WTC11 (cell line): ENCODE results near the gene TMUB1. TPM values are rescaled to one million over a fixed set of nuclear protein-coding genes. Genes with fewer than 3 reads are reported as not detected.

Source experiments
- ATAC-seq: fragments of 200-7000 bp; cut with Tn5 transposase; 2 replicates; pipeline ENCODE4 v1.10.0; 2021; ENCODE audit warnings: mild to moderate bottlenecking, moderate library complexity
- CTCF ChIA-PET: fragments of 300-600 bp; sonication (Branson Sonifier 250); formaldehyde crosslinking; loops from one replicate; lab custom pipeline; 2021; ENCODE audit warnings: antibody characterized with exemption; lab: Charles Lee
- POLR2A ChIA-PET: fragments of 350-600 bp; sonication (Branson Sonifier 250); formaldehyde crosslinking; loops from one replicate; lab custom pipeline; 2021; ENCODE audit warnings: antibody characterized with exemption; lab: Charles Lee
- DNase-seq: peaks from one replicate; pipeline ENCODE4 v3.0.0; 2021; ENCODE audit warnings: low spot score
- H3K27ac Mint-ChIP-seq: 2 replicates; pipeline ENCODE4 v1.8.0; 2021; ENCODE audit warnings: mixed read lengths
- H3K27me3 Mint-ChIP-seq: 2 replicates; pipeline ENCODE4 v1.8.0; 2021; ENCODE audit warnings: low read depth, mild to moderate bottlenecking, moderate library complexity, mixed read lengths
- H3K36me3 Mint-ChIP-seq: 2 replicates; pipeline ENCODE4 v1.8.0; 2021; ENCODE audit warnings: mixed read lengths
- H3K4me1 Mint-ChIP-seq: 2 replicates; pipeline ENCODE4 v1.8.0; 2022; ENCODE audit warnings: mixed read lengths
- H3K4me3 Mint-ChIP-seq: 2 replicates; pipeline ENCODE4 v1.8.0; 2021; ENCODE audit warnings: mild to moderate bottlenecking, moderate library complexity, mixed read lengths
- H3K9me3 Mint-ChIP-seq: 2 replicates; pipeline ENCODE4 v1.8.0; 2021; ENCODE audit warnings: mixed read lengths
- AFF4 ChIP-seq: sonication (generic); formaldehyde crosslinking; IDR thresholded peaks from 2 replicates; pipeline ENCODE4 v1.8.1; 2023; ENCODE audit warnings: mild to moderate bottlenecking, missing genetic modification reagents, borderline replicate concordance
- ATF1 ChIP-seq: sonication (generic); formaldehyde crosslinking; IDR thresholded peaks from 2 replicates; pipeline ENCODE4 v1.8.1; 2023; ENCODE audit warnings: mild to moderate bottlenecking, moderate library complexity, missing genetic modification reagents
- ATF3 ChIP-seq: sonication (generic); formaldehyde crosslinking; conservative IDR thresholded peaks from 2 replicates; pipeline ENCODE4 v1.8.1; 2022; ENCODE audit warnings: mild to moderate bottlenecking, missing genetic modification reagents
- CREB1 ChIP-seq: sonication (generic); formaldehyde crosslinking; IDR thresholded peaks from 2 replicates; pipeline ENCODE4 v1.8.0; 2023; ENCODE audit warnings: mild to moderate bottlenecking, missing genetic modification reagents
- E2F5 ChIP-seq: sonication (generic); formaldehyde crosslinking; IDR thresholded peaks from 2 replicates; pipeline ENCODE4 v1.8.1; 2022; ENCODE audit warnings: mild to moderate bottlenecking, moderate library complexity, missing genetic modification reagents
- ELF4 ChIP-seq: sonication (generic); formaldehyde crosslinking; IDR thresholded peaks from 2 replicates; pipeline ENCODE4 v1.8.1; 2022; ENCODE audit warnings: low read depth, mild to moderate bottlenecking, moderate library complexity, missing genetic modification reagents
- EMX1 ChIP-seq: fragments of 250-450 bp; sonication (Bioruptor Pico); IDR thresholded peaks from 2 replicates; pipeline ENCODE4 v1.8.0; 2021; ENCODE audit warnings: mild to moderate bottlenecking
- ETV6 ChIP-seq: sonication (generic); formaldehyde crosslinking; IDR thresholded peaks from 2 replicates; pipeline ENCODE4 v1.8.1; 2022; ENCODE audit warnings: mild to moderate bottlenecking, missing genetic modification reagents
- FOXJ3 ChIP-seq: sonication (generic); formaldehyde crosslinking; IDR thresholded peaks from 2 replicates; pipeline ENCODE4 v1.9.0; 2021; ENCODE audit warnings: missing genetic modification reagents, mild to moderate bottlenecking, borderline replicate concordance
- IRF2 ChIP-seq: sonication (generic); formaldehyde crosslinking; IDR thresholded peaks from 2 replicates; pipeline ENCODE4 v1.8.0; 2022; ENCODE audit warnings: low read depth, missing genetic modification reagents, borderline replicate concordance
- MAX ChIP-seq: sonication (generic); formaldehyde crosslinking; IDR thresholded peaks from 2 replicates; pipeline ENCODE4 v1.8.0; 2022; ENCODE audit warnings: mild to moderate bottlenecking, missing genetic modification reagents
- MXD4 ChIP-seq: fragments of 250-450 bp; sonication (Bioruptor Pico); IDR thresholded peaks from 2 replicates; pipeline ENCODE4 v1.8.0; 2021; ENCODE audit warnings: mild to moderate bottlenecking, moderate library complexity, borderline replicate concordance
- MYBL2 ChIP-seq: sonication (generic); formaldehyde crosslinking; IDR thresholded peaks from 2 replicates; pipeline ENCODE4 v1.8.1; 2023; ENCODE audit warnings: mild to moderate bottlenecking, moderate library complexity, missing genetic modification reagents
- NFE2L1 ChIP-seq: sonication (generic); formaldehyde crosslinking; IDR thresholded peaks from 2 replicates; pipeline ENCODE4 v1.8.1; 2023; ENCODE audit warnings: missing genetic modification reagents
- NFYB ChIP-seq: sonication (generic); formaldehyde crosslinking; conservative IDR thresholded peaks from 2 replicates; pipeline ENCODE4 v1.8.0; 2022; ENCODE audit warnings: low read depth, missing genetic modification reagents
- NR2C2 ChIP-seq: sonication (generic); formaldehyde crosslinking; IDR thresholded peaks from 2 replicates; pipeline ENCODE4 v1.8.0; 2022; ENCODE audit warnings: mild to moderate bottlenecking, missing genetic modification reagents
- RORB ChIP-seq: fragments of 250-450 bp; sonication (Bioruptor Pico); IDR thresholded peaks from 2 replicates; pipeline ENCODE4 v1.9.0; 2021; ENCODE audit warnings: mild to moderate bottlenecking
- TEAD4 ChIP-seq: sonication (generic); formaldehyde crosslinking; IDR thresholded peaks from 2 replicates; pipeline ENCODE4 v1.8.0; 2022; ENCODE audit warnings: mild to moderate bottlenecking, missing genetic modification reagents
- USF1 ChIP-seq: sonication (generic); formaldehyde crosslinking; IDR thresholded peaks from 2 replicates; pipeline ENCODE4 v1.8.0; 2022; ENCODE audit warnings: mild to moderate bottlenecking, missing genetic modification reagents
- ZBTB21 ChIP-seq: sonication (generic); formaldehyde crosslinking; IDR thresholded peaks from 2 replicates; pipeline ENCODE4 v1.8.1; 2023; ENCODE audit warnings: mild to moderate bottlenecking, missing genetic modification reagents, borderline replicate concordance
- ZNF232 ChIP-seq: sonication (generic); formaldehyde crosslinking; IDR thresholded peaks from 2 replicates; pipeline ENCODE4 v1.8.0; 2022; ENCODE audit warnings: mild to moderate bottlenecking, missing genetic modification reagents
- ZNF317 ChIP-seq: sonication (generic); formaldehyde crosslinking; IDR thresholded peaks from 2 replicates; pipeline ENCODE4 v1.8.1; 2023; ENCODE audit warnings: low read depth, mild to moderate bottlenecking, moderate library complexity, missing genetic modification reagents, borderline replicate concordance
- total RNA-seq: library from RNA; stranded (reverse); gene quantifications from 3 replicates; pipeline ENCODE4 v1.2.3, GENCODE V29; 2021
- TF ChIP-seq, protein P1 (sequence below): sonication (generic); formaldehyde crosslinking; conservative IDR thresholded peaks from 2 replicates; pipeline ENCODE4 v1.8.1; 2023; ENCODE audit warnings: mild to moderate bottlenecking, low read depth, missing genetic modification reagents, moderate library complexity
- TF ChIP-seq, protein P2 (sequence below): sonication (generic); formaldehyde crosslinking; IDR thresholded peaks from 2 replicates; pipeline ENCODE4 v1.8.1; 2022; ENCODE audit warnings: mild to moderate bottlenecking, missing genetic modification reagents, moderate library complexity, borderline replicate concordance

TMUB1 gene
- total RNA-seq, 1 experiment from 2014 or later: 72.8 TPM

DNA sequence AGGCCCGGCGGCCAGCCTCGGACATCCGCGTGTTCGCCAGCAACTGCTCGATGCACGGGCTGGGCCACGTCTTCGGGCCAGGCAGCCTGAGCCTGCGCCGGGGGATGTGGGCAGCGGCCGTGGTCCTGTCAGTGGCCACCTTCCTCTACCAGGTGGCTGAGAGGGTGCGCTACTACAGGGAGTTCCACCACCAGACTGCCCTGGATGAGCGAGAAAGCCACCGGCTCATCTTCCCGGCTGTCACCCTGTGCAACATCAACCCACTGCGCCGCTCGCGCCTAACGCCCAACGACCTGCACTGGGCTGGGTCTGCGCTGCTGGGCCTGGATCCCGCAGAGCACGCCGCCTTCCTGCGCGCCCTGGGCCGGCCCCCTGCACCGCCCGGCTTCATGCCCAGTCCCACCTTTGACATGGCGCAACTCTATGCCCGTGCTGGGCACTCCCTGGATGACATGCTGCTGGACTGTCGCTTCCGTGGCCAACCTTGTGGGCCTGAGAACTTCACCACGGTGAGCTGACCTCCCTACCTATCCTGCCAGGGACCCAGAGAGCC, 34.3 kb downstream of the TMUB1 start:
- Mint-ChIP-seq H3K27me3 (peaks cover 34% of the 10 kb centered on the region), H3K9me3 (no peaks in the 10 kb centered on the region), H3K36me3 (no peaks in the 10 kb centered on the region), H3K4me3 (no peak overlapping the region), H3K4me1 (0 out of 2 replicates have a peak, but pooled peaks cover 2% of the 10 kb centered on the region), H3K27ac (no peak overlapping the region)
- ATAC-seq (no peak), DNase-seq (no peak)
- CTCF ChIA-PET: interaction anchor here (0.9 to 4.2 kb wide), 5 partner anchors 16 to 75 kb away, joined by 3 to 34 read pairs (median 4); partner anchors contain the start of gene ABCB8
- no peak for TF ChIP-seq USF1
- TF ChIP-seq RORB (CRISPR knock-in tag): no peak
- TF ChIP-seq ZNF317 (CRISPR knock-in tag): no peak
- TF ChIP-seq ELF4 (CRISPR knock-in tag): no peak
- TF ChIP-seq ETV6: no peak
- TF ChIP-seq ATF3: no peak
- TF ChIP-seq MXD4: no peak
- TF ChIP-seq ZNF232 (CRISPR knock-in tag): no peak
- no peak for TF ChIP-seq AFF4 (CRISPR knock-in tag)
- TF ChIP-seq FOXJ3: no peak
- TF ChIP-seq NFE2L1 (CRISPR knock-in tag): no peak
- TF ChIP-seq CREB1 (CRISPR knock-in tag): no peak
- POLR2A ChIA-PET: no interaction called here

DNA sequence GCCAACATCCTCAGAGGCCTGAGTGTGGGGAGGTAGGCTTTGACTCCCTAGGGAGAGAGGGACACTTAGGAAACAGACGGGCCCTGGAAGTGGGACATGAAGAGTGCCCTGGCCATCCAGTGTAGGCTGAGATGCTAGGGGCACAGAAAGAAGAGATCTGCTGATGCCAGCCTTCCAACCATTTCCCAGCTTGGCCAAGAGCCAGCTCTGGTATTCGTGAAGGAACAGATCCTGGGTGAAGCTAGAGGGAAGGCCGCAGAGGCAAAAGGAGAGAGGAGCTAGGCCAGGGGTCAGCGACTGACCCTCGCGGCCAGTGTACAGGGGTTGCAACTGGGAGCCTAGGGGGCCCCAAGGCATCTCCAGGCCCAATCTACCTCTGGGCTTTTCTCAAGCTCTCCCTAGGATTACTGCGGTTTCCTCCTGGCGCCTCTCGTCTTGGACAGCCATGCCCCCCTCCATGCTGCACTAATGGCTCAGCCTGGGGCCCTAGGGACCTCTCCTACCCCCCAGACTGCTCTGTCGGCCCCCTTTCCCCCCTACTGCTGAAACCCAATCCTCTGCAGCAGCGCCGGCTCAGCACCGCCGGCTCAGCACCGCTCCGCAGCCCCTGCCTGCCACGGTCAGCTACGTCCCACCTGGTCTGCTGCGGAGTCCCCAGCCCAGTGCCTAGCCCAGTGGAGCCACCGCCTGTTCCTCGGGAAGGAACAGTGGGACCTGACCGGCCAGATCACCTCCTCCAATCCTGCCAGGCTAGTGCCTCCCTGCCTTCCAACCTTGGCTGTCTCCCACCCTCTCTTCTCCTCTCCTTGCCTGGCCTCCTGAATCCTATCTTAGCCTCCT, 35.1 kb downstream of the TMUB1 start, which contains the start of gene ASIC3:
ASIC3 (plus strand) TSS at position 556 of the 840 bp plus-strand sequence. CDS start 355 bp downstream, outside the sequence.
- Mint-ChIP-seq H3K36me3 (no peaks in the 10 kb centered on the region), H3K4me3 (no peak within 1 kb of the TSS), H3K4me1 (0 out of 2 replicates have a peak, but pooled peaks cover 2% of the 10 kb centered on the region), H3K27ac (no peak within 1 kb of the TSS), H3K9me3 (no peaks in the 10 kb centered on the region), H3K27me3 (peaks cover 34% of the 10 kb centered on the region)
- ChIA-PET CTCF (interaction anchor here (0.9 to 1.3 kb wide), 3 partner anchors 30 to 76 kb away, joined by 3 read pairs; no protein-coding TSS in a partner anchor), POLR2A (no interaction called here)
- ATAC-seq (no peak), DNase-seq (no peak)
- TF ChIP-seq E2F5 (CRISPR knock-in tag) (no peak), EMX1 (CRISPR knock-in tag) (no peak), ZNF232 (CRISPR knock-in tag) (no peak), NR2C2 (CRISPR knock-in tag) (no peak), ATF1 (no peak), NFYB (CRISPR knock-in tag) (no peak), IRF2 (CRISPR knock-in tag) (no peak), TEAD4 (CRISPR knock-in tag) (no peak), ZBTB21 (no peak), MYBL2 (CRISPR knock-in tag) (no peak), MAX (no peak)
- TF ChIP-seq, protein P1, sequence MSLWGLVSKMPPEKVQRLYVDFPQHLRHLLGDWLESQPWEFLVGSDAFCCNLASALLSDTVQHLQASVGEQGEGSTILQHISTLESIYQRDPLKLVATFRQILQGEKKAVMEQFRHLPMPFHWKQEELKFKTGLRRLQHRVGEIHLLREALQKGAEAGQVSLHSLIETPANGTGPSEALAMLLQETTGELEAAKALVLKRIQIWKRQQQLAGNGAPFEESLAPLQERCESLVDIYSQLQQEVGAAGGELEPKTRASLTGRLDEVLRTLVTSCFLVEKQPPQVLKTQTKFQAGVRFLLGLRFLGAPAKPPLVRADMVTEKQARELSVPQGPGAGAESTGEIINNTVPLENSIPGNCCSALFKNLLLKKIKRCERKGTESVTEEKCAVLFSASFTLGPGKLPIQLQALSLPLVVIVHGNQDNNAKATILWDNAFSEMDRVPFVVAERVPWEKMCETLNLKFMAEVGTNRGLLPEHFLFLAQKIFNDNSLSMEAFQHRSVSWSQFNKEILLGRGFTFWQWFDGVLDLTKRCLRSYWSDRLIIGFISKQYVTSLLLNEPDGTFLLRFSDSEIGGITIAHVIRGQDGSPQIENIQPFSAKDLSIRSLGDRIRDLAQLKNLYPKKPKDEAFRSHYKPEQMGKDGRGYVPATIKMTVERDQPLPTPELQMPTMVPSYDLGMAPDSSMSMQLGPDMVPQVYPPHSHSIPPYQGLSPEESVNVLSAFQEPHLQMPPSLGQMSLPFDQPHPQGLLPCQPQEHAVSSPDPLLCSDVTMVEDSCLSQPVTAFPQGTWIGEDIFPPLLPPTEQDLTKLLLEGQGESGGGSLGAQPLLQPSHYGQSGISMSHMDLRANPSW (CRISPR knock-in tag): no peak
- TF ChIP-seq, protein P2, sequence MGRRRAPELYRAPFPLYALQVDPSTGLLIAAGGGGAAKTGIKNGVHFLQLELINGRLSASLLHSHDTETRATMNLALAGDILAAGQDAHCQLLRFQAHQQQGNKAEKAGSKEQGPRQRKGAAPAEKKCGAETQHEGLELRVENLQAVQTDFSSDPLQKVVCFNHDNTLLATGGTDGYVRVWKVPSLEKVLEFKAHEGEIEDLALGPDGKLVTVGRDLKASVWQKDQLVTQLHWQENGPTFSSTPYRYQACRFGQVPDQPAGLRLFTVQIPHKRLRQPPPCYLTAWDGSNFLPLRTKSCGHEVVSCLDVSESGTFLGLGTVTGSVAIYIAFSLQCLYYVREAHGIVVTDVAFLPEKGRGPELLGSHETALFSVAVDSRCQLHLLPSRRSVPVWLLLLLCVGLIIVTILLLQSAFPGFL (CRISPR knock-in tag): no peak
